H1 (cell line): ENCODE measurements around the gene EPB41L4B. TPM values are rescaled to one million over a fixed set of nuclear protein-coding genes. Genes with fewer than 3 reads are reported as not detected.

Experiments used
- ASH2L ChIP-seq: fragments of 200-600, 300-600 bp; sonication (generic); IDR thresholded peaks from one replicate; pipeline ENCODE4 v1.7.1; 2017; ENCODE audit warnings: low read length
- CEBPB ChIP-seq: IDR thresholded peaks from 2 replicates; pipeline ENCODE4 v1.6.1; 2012; ENCODE audit warnings: low read depth, low read length
- HDAC2 ChIP-seq, 2 experiments: fragments of 300-600 bp in 1 of 2; sonication (generic) in 1 of 2; IDR thresholded peaks; 2 replicates each; pipeline ENCODE4 v1.6.1; 2011 to 2012; ENCODE audit warnings: low read depth in 2 of 2, low read length in 2 of 2, mild to moderate bottlenecking in 2 of 2, moderate library complexity in 2 of 2, borderline replicate concordance in 1 of 2, inconsistent platforms in 1 of 2
- NRF1 ChIP-seq: IDR thresholded peaks from 2 replicates; pipeline ENCODE4 v1.6.1; 2011; ENCODE audit warnings: mild to moderate bottlenecking, low read depth, low read length, improper control_type of control experiment
- SAP30 ChIP-seq: fragments of 300-600 bp; sonication (generic); IDR thresholded peaks from 2 replicates; pipeline ENCODE4 v1.7.1; 2012; ENCODE audit warnings: low read length, moderate library complexity, mild to moderate bottlenecking, inconsistent platforms; ENCODE audit not compliant: insufficient read depth, insufficient replicate concordance
- SP4 ChIP-seq: IDR thresholded peaks from 2 replicates; pipeline ENCODE4 v1.6.1; 2012; ENCODE audit warnings: low read length, inconsistent platforms
- TBP ChIP-seq: IDR thresholded peaks from 2 replicates; pipeline ENCODE4 v1.6.1; 2011; ENCODE audit warnings: low read depth, low read length, improper control_type of control experiment
- polyA plus RNA-seq, 7 experiments: library from polyadenylated mRNA; depleted of rRNA in 3 of 7; stranded (reverse) in 5 of 7; unstranded in 2 of 7; fragments of >200 nt in 5 of 7; fragments of 200-250 nt in 2 of 7; gene quantifications; 1 replicate in 5 of 7; 2 replicates in 1 of 7; 4 replicates in 1 of 7; pipeline versions ENCODE4 v1.2.1 to v1.2.3, GENCODE V29; 2011 to 2013; ENCODE audit warnings: missing spikeins in 2 of 7, mixed read lengths in 2 of 7
- total RNA-seq: library from RNA; stranded (reverse); fragmentation: NEBNext Ultra II Directional; extraction: Animal tissue kit (Norgen Biotek cat#: 25700); gene quantifications from 2 replicates; pipeline ENCODE4 v1.2.1, GENCODE V29; 2021
- TF ChIP-seq, protein P1 (sequence below): fragments of 300-600 bp; sonication (generic); IDR thresholded peaks from 2 replicates; pipeline ENCODE4 v1.7.1; 2012; ENCODE audit warnings: low read length, moderate library complexity, mild to moderate bottlenecking, inconsistent platforms; ENCODE audit not compliant: insufficient replicate concordance
- TF ChIP-seq, protein P2 (sequence below): IDR thresholded peaks from 2 replicates; pipeline ENCODE4 v1.6.1; 2012; ENCODE audit warnings: inconsistent platforms
- TF ChIP-seq, protein P3 (sequence below): IDR thresholded peaks from 2 replicates; pipeline ENCODE4 v1.6.1; 2011; ENCODE audit warnings: low read depth, mild to moderate bottlenecking, low read length; ENCODE audit not compliant: insufficient read depth

EPB41L4B gene
- total and polyA plus RNA-seq, 2 of the 8 experiments (the other 6 are each of a cell fraction or from before 2014, with no cell fraction given), result 11.9 to 25.0 TPM

DNA sequence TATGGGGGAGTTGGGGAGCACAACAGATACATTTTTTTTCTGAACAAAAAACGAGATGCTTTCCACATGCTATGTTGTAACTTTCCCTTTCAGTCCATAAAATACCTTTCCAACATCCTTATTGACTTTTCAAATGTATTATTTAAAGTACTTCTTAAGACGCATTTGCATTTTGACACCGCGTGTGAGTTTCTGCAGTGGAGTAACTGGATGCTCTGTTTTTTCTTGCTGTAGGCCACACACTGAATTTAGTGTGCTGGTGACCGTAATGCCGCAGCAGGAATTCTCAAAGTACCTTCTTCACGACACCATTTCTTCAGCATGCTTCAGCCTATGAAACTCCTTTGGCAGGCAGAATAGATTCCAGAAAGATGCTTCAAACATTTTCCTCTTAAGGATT lies 14.3 kb upstream of the EPB41L4B start (continued):
- TF ChIP-seq, protein P1, sequence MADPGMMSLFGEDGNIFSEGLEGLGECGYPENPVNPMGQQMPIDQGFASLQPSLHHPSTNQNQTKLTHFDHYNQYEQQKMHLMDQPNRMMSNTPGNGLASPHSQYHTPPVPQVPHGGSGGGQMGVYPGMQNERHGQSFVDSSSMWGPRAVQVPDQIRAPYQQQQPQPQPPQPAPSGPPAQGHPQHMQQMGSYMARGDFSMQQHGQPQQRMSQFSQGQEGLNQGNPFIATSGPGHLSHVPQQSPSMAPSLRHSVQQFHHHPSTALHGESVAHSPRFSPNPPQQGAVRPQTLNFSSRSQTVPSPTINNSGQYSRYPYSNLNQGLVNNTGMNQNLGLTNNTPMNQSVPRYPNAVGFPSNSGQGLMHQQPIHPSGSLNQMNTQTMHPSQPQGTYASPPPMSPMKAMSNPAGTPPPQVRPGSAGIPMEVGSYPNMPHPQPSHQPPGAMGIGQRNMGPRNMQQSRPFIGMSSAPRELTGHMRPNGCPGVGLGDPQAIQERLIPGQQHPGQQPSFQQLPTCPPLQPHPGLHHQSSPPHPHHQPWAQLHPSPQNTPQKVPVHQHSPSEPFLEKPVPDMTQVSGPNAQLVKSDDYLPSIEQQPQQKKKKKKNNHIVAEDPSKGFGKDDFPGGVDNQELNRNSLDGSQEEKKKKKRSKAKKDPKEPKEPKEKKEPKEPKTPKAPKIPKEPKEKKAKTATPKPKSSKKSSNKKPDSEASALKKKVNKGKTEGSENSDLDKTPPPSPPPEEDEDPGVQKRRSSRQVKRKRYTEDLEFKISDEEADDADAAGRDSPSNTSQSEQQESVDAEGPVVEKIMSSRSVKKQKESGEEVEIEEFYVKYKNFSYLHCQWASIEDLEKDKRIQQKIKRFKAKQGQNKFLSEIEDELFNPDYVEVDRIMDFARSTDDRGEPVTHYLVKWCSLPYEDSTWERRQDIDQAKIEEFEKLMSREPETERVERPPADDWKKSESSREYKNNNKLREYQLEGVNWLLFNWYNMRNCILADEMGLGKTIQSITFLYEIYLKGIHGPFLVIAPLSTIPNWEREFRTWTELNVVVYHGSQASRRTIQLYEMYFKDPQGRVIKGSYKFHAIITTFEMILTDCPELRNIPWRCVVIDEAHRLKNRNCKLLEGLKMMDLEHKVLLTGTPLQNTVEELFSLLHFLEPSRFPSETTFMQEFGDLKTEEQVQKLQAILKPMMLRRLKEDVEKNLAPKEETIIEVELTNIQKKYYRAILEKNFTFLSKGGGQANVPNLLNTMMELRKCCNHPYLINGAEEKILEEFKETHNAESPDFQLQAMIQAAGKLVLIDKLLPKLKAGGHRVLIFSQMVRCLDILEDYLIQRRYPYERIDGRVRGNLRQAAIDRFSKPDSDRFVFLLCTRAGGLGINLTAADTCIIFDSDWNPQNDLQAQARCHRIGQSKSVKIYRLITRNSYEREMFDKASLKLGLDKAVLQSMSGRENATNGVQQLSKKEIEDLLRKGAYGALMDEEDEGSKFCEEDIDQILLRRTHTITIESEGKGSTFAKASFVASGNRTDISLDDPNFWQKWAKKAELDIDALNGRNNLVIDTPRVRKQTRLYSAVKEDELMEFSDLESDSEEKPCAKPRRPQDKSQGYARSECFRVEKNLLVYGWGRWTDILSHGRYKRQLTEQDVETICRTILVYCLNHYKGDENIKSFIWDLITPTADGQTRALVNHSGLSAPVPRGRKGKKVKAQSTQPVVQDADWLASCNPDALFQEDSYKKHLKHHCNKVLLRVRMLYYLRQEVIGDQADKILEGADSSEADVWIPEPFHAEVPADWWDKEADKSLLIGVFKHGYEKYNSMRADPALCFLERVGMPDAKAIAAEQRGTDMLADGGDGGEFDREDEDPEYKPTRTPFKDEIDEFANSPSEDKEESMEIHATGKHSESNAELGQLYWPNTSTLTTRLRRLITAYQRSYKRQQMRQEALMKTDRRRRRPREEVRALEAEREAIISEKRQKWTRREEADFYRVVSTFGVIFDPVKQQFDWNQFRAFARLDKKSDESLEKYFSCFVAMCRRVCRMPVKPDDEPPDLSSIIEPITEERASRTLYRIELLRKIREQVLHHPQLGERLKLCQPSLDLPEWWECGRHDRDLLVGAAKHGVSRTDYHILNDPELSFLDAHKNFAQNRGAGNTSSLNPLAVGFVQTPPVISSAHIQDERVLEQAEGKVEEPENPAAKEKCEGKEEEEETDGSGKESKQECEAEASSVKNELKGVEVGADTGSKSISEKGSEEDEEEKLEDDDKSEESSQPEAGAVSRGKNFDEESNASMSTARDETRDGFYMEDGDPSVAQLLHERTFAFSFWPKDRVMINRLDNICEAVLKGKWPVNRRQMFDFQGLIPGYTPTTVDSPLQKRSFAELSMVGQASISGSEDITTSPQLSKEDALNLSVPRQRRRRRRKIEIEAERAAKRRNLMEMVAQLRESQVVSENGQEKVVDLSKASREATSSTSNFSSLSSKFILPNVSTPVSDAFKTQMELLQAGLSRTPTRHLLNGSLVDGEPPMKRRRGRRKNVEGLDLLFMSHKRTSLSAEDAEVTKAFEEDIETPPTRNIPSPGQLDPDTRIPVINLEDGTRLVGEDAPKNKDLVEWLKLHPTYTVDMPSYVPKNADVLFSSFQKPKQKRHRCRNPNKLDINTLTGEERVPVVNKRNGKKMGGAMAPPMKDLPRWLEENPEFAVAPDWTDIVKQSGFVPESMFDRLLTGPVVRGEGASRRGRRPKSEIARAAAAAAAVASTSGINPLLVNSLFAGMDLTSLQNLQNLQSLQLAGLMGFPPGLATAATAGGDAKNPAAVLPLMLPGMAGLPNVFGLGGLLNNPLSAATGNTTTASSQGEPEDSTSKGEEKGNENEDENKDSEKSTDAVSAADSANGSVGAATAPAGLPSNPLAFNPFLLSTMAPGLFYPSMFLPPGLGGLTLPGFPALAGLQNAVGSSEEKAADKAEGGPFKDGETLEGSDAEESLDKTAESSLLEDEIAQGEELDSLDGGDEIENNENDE, result no peak
- TF ChIP-seq TBP (no peak), NRF1 (no peak), SP4 (no peak), SAP30 (no peak), ASH2L (no peak), CEBPB (no peak), HDAC2 (IDR thresholded peaks at IDR 0.05; ENCODE audit: borderline replicate concordance in 1 of 2, low read depth in 2 of 2, low read length in 2 of 2) (no peak)
- TF ChIP-seq, protein P2, sequence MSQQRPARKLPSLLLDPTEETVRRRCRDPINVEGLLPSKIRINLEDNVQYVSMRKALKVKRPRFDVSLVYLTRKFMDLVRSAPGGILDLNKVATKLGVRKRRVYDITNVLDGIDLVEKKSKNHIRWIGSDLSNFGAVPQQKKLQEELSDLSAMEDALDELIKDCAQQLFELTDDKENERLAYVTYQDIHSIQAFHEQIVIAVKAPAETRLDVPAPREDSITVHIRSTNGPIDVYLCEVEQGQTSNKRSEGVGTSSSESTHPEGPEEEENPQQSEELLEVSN, result no peak
- TF ChIP-seq, protein P3, sequence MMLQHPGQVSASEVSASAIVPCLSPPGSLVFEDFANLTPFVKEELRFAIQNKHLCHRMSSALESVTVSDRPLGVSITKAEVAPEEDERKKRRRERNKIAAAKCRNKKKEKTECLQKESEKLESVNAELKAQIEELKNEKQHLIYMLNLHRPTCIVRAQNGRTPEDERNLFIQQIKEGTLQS, result no peak
